Brain microvascular endothelial cell (primary cell): ENCODE data around the gene BACH2.

Source experiments
- DNase-seq: peaks from one replicate; pipeline ENCODE4 v3.0.0-alpha.2; 2020
- H3K27ac ChIP-seq: fragments of 250-450 bp; sonication (Bioruptor Pico); 2 replicates; pipeline ENCODE4 v1.5.1; 2020; ENCODE audit warnings: mild to moderate bottlenecking, moderate library complexity
- H3K27me3 ChIP-seq: fragments of 250-450 bp; sonication (Bioruptor Pico); replicated peaks from 2 replicates; pipeline ENCODE4 v1.5.1; 2020; ENCODE audit warnings: mild to moderate bottlenecking
- H3K36me3 ChIP-seq: fragments of 250-450 bp; sonication (Bioruptor Pico); replicated peaks from 2 replicates; pipeline ENCODE4 v1.5.1; 2020; ENCODE audit warnings: mild to moderate bottlenecking
- H3K4me3 ChIP-seq: 2 replicates; pipeline ENCODE4 v1.5.1; 2011; ENCODE audit warnings: low read depth, mild to moderate bottlenecking, control low read depth, low read length, moderate library complexity
- CTCF ChIP-seq: IDR thresholded peaks from 2 replicates; pipeline ENCODE4 v1.5.1; 2011; ENCODE audit warnings: low read depth, mild to moderate bottlenecking, moderate library complexity, low read length, control low read depth, inconsistent platforms; ENCODE audit errors: missing control alignments
- in situ Hi-C: cut with HindIII; loops from 2 replicates; pipeline ENCODE4 v1.10.0; 2017; ENCODE audit warnings: low sequenced_read_pairs, low pct_ligation_motif_present

BACH2 gene

GRCh38 chr6:90072935-90073464, 223.6 kb downstream of the BACH2 start:
- H3K4me3 ChIP-seq: no peak overlapping the region
- no peak for DNase-seq
- in situ Hi-C loops: no loop called here
- no peak overlapping the region for H3K27ac ChIP-seq
- H3K36me3 ChIP-seq: no peaks in the 10 kb centered on the region
- H3K27me3 ChIP-seq: no peaks in the 10 kb centered on the region
- TF ChIP-seq CTCF: no peak

DNA sequence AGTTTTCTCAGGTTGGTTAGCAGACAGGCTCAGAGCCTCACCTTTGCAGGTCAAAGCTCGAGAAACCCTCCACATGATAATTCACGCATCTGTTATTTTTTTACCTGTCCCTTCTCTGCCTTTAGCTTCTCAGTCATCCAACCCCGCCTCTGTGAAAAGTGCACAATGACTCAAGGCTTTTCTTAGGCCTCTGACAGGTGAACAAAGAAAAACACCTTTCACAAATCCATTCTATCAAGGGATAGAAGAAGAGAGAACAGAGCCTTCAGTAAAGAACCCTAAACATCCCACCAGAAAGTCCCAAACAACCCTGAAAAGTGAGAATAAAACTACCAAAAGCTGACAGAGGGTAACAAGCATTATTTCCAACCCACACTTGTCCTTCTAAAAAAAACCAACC, 224.1 kb downstream of the BACH2 start:
- Histone ChIP-seq H3K27me3 (no peaks in the 10 kb centered on the region), H3K36me3 (no peaks in the 10 kb centered on the region), H3K4me3 (no peak overlapping the region), H3K27ac (no peak overlapping the region)
- no peak for TF ChIP-seq CTCF
- in situ Hi-C loops: no loop called here
- DNase-seq: no peak

- peak; percentile 16 for DNase-seq
- H3K27ac ChIP-seq: no peak overlapping the region
- no peaks in the 10 kb centered on the region for H3K36me3 ChIP-seq
- H3K27me3 ChIP-seq: no peaks in the 10 kb centered on the region
- TF ChIP-seq CTCF: no peak
- in situ Hi-C loops: no loop called here
- no peak overlapping the region for H3K4me3 ChIP-seq
These were observed 227.7 kb downstream of the BACH2 start for GRCh38 chr6:90068703-90069523.

- TF ChIP-seq CTCF: no peak
- no peaks in the 10 kb centered on the region for H3K36me3 ChIP-seq
- H3K27me3 ChIP-seq: no peaks in the 10 kb centered on the region
- H3K4me3 ChIP-seq: no peak overlapping the region
- DNase-seq: peak; percentile 76
- in situ Hi-C loops: no loop called here
- H3K27ac ChIP-seq: no peak overlapping the region
These were observed 228.4 kb downstream of the BACH2 start for GRCh38 chr6:90068264-90068663.

DNA sequence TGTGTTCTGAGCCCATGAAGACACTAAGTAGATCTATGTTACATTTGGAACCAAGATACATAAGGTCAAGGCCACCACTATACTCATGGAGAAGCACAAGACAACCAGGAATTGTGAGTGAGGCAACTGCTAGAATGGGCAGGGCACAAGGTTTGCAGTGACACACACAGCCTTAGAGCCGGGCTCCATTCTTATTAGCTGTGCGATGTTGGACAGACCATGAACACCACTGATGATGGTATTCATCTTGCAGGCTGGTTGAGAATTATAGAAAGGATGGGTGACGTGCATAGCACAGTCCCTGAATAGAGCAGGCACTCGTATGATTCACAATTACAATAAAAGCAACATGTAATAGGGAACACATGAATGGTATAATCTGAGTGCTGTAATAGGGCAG, 229.9 kb downstream of the BACH2 start:
- in situ Hi-C loops: no loop called here

More for the DNA sequence above, 229.9 kb downstream of the BACH2 start:
- no peak for DNase-seq
- Histone ChIP-seq H3K36me3 (no peaks in the 10 kb centered on the region), H3K4me3 (no peak overlapping the region), H3K27ac (no peak overlapping the region), H3K27me3 (no peaks in the 10 kb centered on the region)
- no peak for TF ChIP-seq CTCF
